Fibroblast of villous mesenchyme (primary cell): ENCODE data around the gene SLC51A. TPM values are rescaled to one million over a fixed set of nuclear protein-coding genes. Genes with fewer than 3 reads are reported as not detected.
"Not testable (repeated sequence)": the region's sequence is repeated elsewhere in the genome, so short reads cannot be mapped to it uniquely, and the experiment has no call there.

Experiments
- DNase-seq: peaks from one replicate; pipeline ENCODE4 v3.0.0-alpha.2; 2010; ENCODE audit warnings: low read depth
- H3K4me3 ChIP-seq: 2 replicates; pipeline ENCODE4 v1.5.1; 2011; ENCODE audit warnings: low read depth, mild to moderate bottlenecking, low read length
- CTCF ChIP-seq: IDR thresholded peaks from 2 replicates; pipeline ENCODE4 v1.5.1; 2012; ENCODE audit warnings: low read depth, mild to moderate bottlenecking, low read length; ENCODE audit not compliant: insufficient read depth
- total RNA-seq: library from RNA; depleted of rRNA; stranded (reverse); fragments of >200 nt; gene quantifications from 2 replicates; pipeline ENCODE4 v1.2.3, GENCODE V29; 2012

Gene SLC51A
- total RNA-seq, 1 donor, result not detected

GRCh38 chr3:196175722-196176121, 40.6 kb upstream of the SLC51A start:
- H3K4me3 ChIP-seq, result no peak overlapping the region
- DNase-seq, result no peak
- TF ChIP-seq CTCF, result no peak

GRCh38 chr3:196177567-196177966, 38.8 kb upstream of the SLC51A start:
- no peak overlapping the region for H3K4me3 ChIP-seq
- no peak for TF ChIP-seq CTCF
- DNase-seq, result no peak

- no peak for TF ChIP-seq CTCF
- no peak for DNase-seq
- H3K4me3 ChIP-seq, result no peak overlapping the region
Measured at GRCh38 chr3:196177967-196178366, 38.4 kb upstream of the SLC51A start.

- H3K4me3 ChIP-seq, result no peak overlapping the region
- DNase-seq, result no peak
- TF ChIP-seq CTCF, result no peak
Measured at GRCh38 chr3:196178993-196179379, 37.3 kb upstream of the SLC51A start.

- no peak overlapping the region for H3K4me3 ChIP-seq
- no peak for TF ChIP-seq CTCF
- DNase-seq, result no peak
Measured at GRCh38 chr3:196179380-196180308, 36.7 kb upstream of the SLC51A start.

- DNase-seq, result no peak
- TF ChIP-seq CTCF, result no peak
Measured at GRCh38 chr3:196180346-196180745, 36.0 kb upstream of the SLC51A start.

GRCh38 chr3:196181127-196181546, 35.2 kb upstream of the SLC51A start:
- no peak for DNase-seq
- no peak for TF ChIP-seq CTCF
- no peak overlapping the region for H3K4me3 ChIP-seq

More at GRCh38 chr3:196180346-196180745, 36.0 kb upstream of the SLC51A start:
- H3K4me3 ChIP-seq, result no peak overlapping the region

- H3K4me3 ChIP-seq, DNase-seq: not testable (repeated sequence)
Measured at GRCh38 chr3:196184169-196184432, 32.2 kb upstream of the SLC51A start.
